ENCODE results near the gene SPATA20. TPM values are rescaled to one million over a fixed set of nuclear protein-coding genes. Genes with fewer than 3 reads are reported as not detected.

The SPATA20 gene
- total RNA-seq, 4 donors from 2014 or later, result 34.1 to 67.3 (median 38.1) TPM

GRCh38 chr17:50536683-50537646, 10.0 kb upstream of the SPATA20 start:
- WGBS, 2 donors, result 90 to 92% methylated on average over 10 to 42 of the region's 45 CpGs
- intact Hi-C loops (cut with DNase I), result no loop called here

GRCh38 chr17:50537721-50538548, 9.0 kb upstream of the SPATA20 start:
- peaks cover 9 to 48% (median 9%) of the 10 kb centered on the region in 3 donors for H3K36me3 ChIP-seq
- 91% methylated on average over 3 of the region's 20 CpGs; no CpG with 5 or more reads in 1 of the 2 donors for WGBS, 2 donors
- intact Hi-C loops (cut with DNase I), result no loop called here
- peak overlapping the region in 1 of 4 donors; percentile 68 for H3K27ac ChIP-seq
- peaks cover 43 to 100% (median 44%) of the 10 kb centered on the region in 3 donors for H3K4me1 ChIP-seq
- no peak overlapping the region for H3K4me3 ChIP-seq
- no peaks in the 10 kb centered on the region for H3K9me3 ChIP-seq
- TF ChIP-seq POLR2A (IDR thresholded peaks at IDR 0.05) (no peak), CTCF (IDR thresholded peaks at IDR 0.05) (no peak)
- peaks cover 0 to 18% (median 0%) of the 10 kb centered on the region in 4 donors for H3K27me3 ChIP-seq
- DNase-seq, result no peak

More at GRCh38 chr17:50536683-50537646, 10.0 kb upstream of the SPATA20 start:
- no peak overlapping the region for H3K4me3 ChIP-seq
- H3K9me3 ChIP-seq, result no peaks in the 10 kb centered on the region
- no peak overlapping the region for H3K27ac ChIP-seq
- no peak for DNase-seq
- peaks cover 41 to 100% (median 45%) of the 10 kb centered on the region in 3 donors for H3K4me1 ChIP-seq
- peaks cover 0 to 28% (median 4%) of the 10 kb centered on the region in 4 donors for H3K27me3 ChIP-seq
- no peak for TF ChIP-seq CTCF (IDR thresholded peaks at IDR 0.05)
- TF ChIP-seq POLR2A (IDR thresholded peaks at IDR 0.05), result no peak
- peaks cover 9 to 48% (median 9%) of the 10 kb centered on the region in 3 donors for H3K36me3 ChIP-seq

- peaks cover 0 to 9% (median 0%) of the 10 kb centered on the region in 4 donors for H3K27me3 ChIP-seq
- peaks cover 9 to 48% (median 9%) of the 10 kb centered on the region in 3 donors for H3K36me3 ChIP-seq
- no peak overlapping the region for H3K4me3 ChIP-seq
- peak overlapping the region in 3 of 4 donors; percentile 42 to 82 (median 68) for H3K27ac ChIP-seq
- intact Hi-C loops (cut with DNase I), result no loop called here
- H3K4me1 ChIP-seq, result peaks cover 47 to 100% (median 48%) of the 10 kb centered on the region in 3 donors
- no peaks in the 10 kb centered on the region for H3K9me3 ChIP-seq
- WGBS, 2 donors, result 57 to 71% methylated on average over 5 to 7 of the region's 20 CpGs
- TF ChIP-seq POLR2A (IDR thresholded peaks at IDR 0.05) (no peak), CTCF (IDR thresholded peaks at IDR 0.05) (no peak)
- no peak for DNase-seq
Measured at GRCh38 chr17:50538549-50539410, 8.2 kb upstream of the SPATA20 start.

- peaks cover 9 to 48% (median 9%) of the 10 kb centered on the region in 3 donors for H3K36me3 ChIP-seq
- H3K4me1 ChIP-seq, result peaks cover 44 to 96% (median 50%) of the 10 kb centered on the region in 3 donors
- intact Hi-C loops (cut with DNase I), result loop anchor here (10.0 kb wide), 1 partner anchor 305 kb away; no protein-coding TSS in a partner anchor
- DNase-seq, result no peak
- TF ChIP-seq POLR2A (IDR thresholded peaks at IDR 0.05) (no peak), CTCF (IDR thresholded peaks at IDR 0.05) (no peak)
- H3K27ac ChIP-seq, result peak overlapping the region; percentile 42 to 82 (median 78)
- no peaks in the 10 kb centered on the region for H3K27me3 ChIP-seq
- no peak overlapping the region for H3K4me3 ChIP-seq
- WGBS, 2 donors, result 41 to 52% methylated on average over 7 to 13 of the region's 15 CpGs
- no peaks in the 10 kb centered on the region for H3K9me3 ChIP-seq
Measured at GRCh38 chr17:50539762-50540559, 7.0 kb upstream of the SPATA20 start.
